ENCODE data around the gene C5orf58.
"Not testable (repeated sequence)": the region's sequence is repeated elsewhere in the genome, so short reads cannot be mapped to it uniquely, and the experiment has no call there.

The C5orf58 gene

DNA sequence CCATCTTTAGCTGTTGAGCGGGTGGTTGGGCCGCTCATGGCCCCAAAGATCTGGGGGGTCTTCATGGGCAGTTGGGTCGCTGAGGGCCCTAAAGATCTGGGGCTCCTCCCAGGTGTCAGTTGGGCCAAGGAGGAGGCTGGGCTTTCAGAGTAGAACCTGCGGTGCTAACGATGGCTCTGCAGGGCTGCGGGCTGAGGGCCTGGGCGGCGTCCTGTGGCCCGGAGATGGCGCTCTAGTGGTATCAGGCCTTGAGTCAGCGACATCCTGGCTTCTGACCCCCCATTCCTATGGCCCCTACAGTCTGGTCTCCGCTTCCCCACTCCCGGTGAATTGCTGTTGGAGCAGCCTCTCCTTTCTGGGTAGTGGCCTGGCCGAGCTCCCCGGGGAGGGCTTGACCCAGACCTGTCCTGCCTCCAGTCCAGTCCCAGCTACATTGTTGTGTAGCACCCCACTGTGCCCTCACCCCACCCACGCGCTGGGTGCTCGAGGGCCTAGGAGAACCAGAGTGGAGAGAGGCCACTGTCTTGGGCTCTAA is 640 bp downstream of the C5orf58 start:
- Histone ChIP-seq H3K27ac (ENCODE audit: low read length) (no peak overlapping the region), H3K27me3 (ENCODE audit: insufficient read depth, low read length, poor library complexity) (no peaks in the 10 kb centered on the region), H3K9me3 (ENCODE audit: insufficient read depth, low read length, severe bottlenecking) (no peaks in the 10 kb centered on the region), H3K4me2 (ENCODE audit: insufficient read depth, low read length) (no peak overlapping the region), H3K4me3 (ENCODE audit: low read depth in 1 of 2, low read length in 2 of 2) (no peak overlapping the region), H4K20me1 (ENCODE audit: insufficient read depth, low read length) (no peaks in the 10 kb centered on the region), H3K4me1 (ENCODE audit: insufficient read depth, low read length) (no peaks in the 10 kb centered on the region), H3K36me3 (ENCODE audit: insufficient read depth, low read length) (no peaks in the 10 kb centered on the region), H3K79me2 (ENCODE audit: insufficient read depth, low read length) (no peaks in the 10 kb centered on the region), H2AFZ (ENCODE audit: low read depth, low read length) (no peak overlapping the region), H3K9ac (ENCODE audit: low read depth, low read length) (no peak overlapping the region)
- ATAC-seq (ENCODE audit: insufficient read depth, low read depth) = no peak
- no peak for TF ChIP-seq EZH2 (IDR thresholded peaks at IDR 0.05; ENCODE audit: borderline replicate concordance, low read depth, low read length, severe bottlenecking)
- no peak for TF ChIP-seq CTCF (IDR thresholded peaks at IDR 0.05; ENCODE audit: borderline replicate concordance, extremely low read depth, low read length, poor library complexity, severe bottlenecking)
- DNase-seq = no peak

GRCh38 chr5:170235876-170236864 is 3.4 kb downstream of the C5orf58 start:
- Histone ChIP-seq H4K20me1 (ENCODE audit: insufficient read depth, low read length) (no peaks in the 10 kb centered on the region), H3K4me3 (ENCODE audit: low read depth in 1 of 2, low read length in 2 of 2) (no peak overlapping the region), H3K27ac (ENCODE audit: low read length) (no peak overlapping the region), H3K9ac (ENCODE audit: low read depth, low read length) (no peak overlapping the region), H3K36me3 (ENCODE audit: insufficient read depth, low read length) (no peaks in the 10 kb centered on the region), H3K79me2 (ENCODE audit: insufficient read depth, low read length) (no peaks in the 10 kb centered on the region), H3K4me2 (ENCODE audit: insufficient read depth, low read length) (no peak overlapping the region), H3K4me1 (ENCODE audit: insufficient read depth, low read length) (no peaks in the 10 kb centered on the region), H3K27me3 (ENCODE audit: insufficient read depth, low read length, poor library complexity) (no peaks in the 10 kb centered on the region), H3K9me3 (ENCODE audit: insufficient read depth, low read length, severe bottlenecking) (no peaks in the 10 kb centered on the region), H2AFZ (ENCODE audit: low read depth, low read length) (no peak overlapping the region)
- TF ChIP-seq EZH2 (IDR thresholded peaks at IDR 0.05; ENCODE audit: borderline replicate concordance, low read depth, low read length, severe bottlenecking) = no peak
- TF ChIP-seq CTCF (IDR thresholded peaks at IDR 0.05; ENCODE audit: borderline replicate concordance, extremely low read depth, low read length, poor library complexity, severe bottlenecking) = no peak
- DNase-seq = no peak
- no peak for ATAC-seq (ENCODE audit: insufficient read depth, low read depth)

GRCh38 chr5:170238456-170239196 is 5.8 kb downstream of the C5orf58 start:
- no peak for DNase-seq
- H3K9ac ChIP-seq (ENCODE audit: low read depth, low read length) = no peak overlapping the region
- H3K79me2 ChIP-seq (ENCODE audit: insufficient read depth, low read length) = no peaks in the 10 kb centered on the region
- no peaks in the 10 kb centered on the region for H3K27me3 ChIP-seq (ENCODE audit: insufficient read depth, low read length, poor library complexity)
- no peaks in the 10 kb centered on the region for H4K20me1 ChIP-seq (ENCODE audit: insufficient read depth, low read length)
- no peaks in the 10 kb centered on the region for H3K4me1 ChIP-seq (ENCODE audit: insufficient read depth, low read length)
- H3K36me3 ChIP-seq (ENCODE audit: insufficient read depth, low read length) = no peaks in the 10 kb centered on the region
- no peak for TF ChIP-seq EZH2 (IDR thresholded peaks at IDR 0.05; ENCODE audit: borderline replicate concordance, low read depth, low read length, severe bottlenecking)
- no peak for TF ChIP-seq CTCF (IDR thresholded peaks at IDR 0.05; ENCODE audit: borderline replicate concordance, extremely low read depth, low read length, poor library complexity, severe bottlenecking)
- no peaks in the 10 kb centered on the region for H3K9me3 ChIP-seq (ENCODE audit: insufficient read depth, low read length, severe bottlenecking)
- H3K27ac ChIP-seq (ENCODE audit: low read length) = no peak overlapping the region
- H3K4me3 ChIP-seq (ENCODE audit: low read depth in 1 of 2, low read length in 2 of 2) = no peak overlapping the region
- H3K4me2 ChIP-seq (ENCODE audit: insufficient read depth, low read length) = no peak overlapping the region
- ATAC-seq (ENCODE audit: insufficient read depth, low read depth) = no peak
- H2AFZ ChIP-seq (ENCODE audit: low read depth, low read length) = no peak overlapping the region

- not testable (repeated sequence) for H3K27ac ChIP-seq (ENCODE audit: low read length); H3K4me2 ChIP-seq (ENCODE audit: insufficient read depth, low read length); H4K20me1 ChIP-seq (ENCODE audit: insufficient read depth, low read length); H2AFZ ChIP-seq (ENCODE audit: low read depth, low read length); H3K4me3 ChIP-seq (ENCODE audit: low read depth in 1 of 2, low read length in 2 of 2); H3K79me2 ChIP-seq (ENCODE audit: insufficient read depth, low read length); H3K9ac ChIP-seq (ENCODE audit: low read depth, low read length); H3K4me1 ChIP-seq (ENCODE audit: insufficient read depth, low read length); DNase-seq; H3K9me3 ChIP-seq (ENCODE audit: insufficient read depth, low read length, severe bottlenecking); ATAC-seq (ENCODE audit: insufficient read depth, low read depth); H3K27me3 ChIP-seq (ENCODE audit: insufficient read depth, low read length, poor library complexity)
- H3K36me3 ChIP-seq (ENCODE audit: insufficient read depth, low read length) = peaks cover 48% of the 10 kb centered on the region
These were observed 12.7 kb downstream of the C5orf58 start for GRCh38 chr5:170245436-170245835.
